GM19239 (cell line): ENCODE results near the gene C10orf71.

ENCODE experiments used
- DNase-seq: peaks from one replicate; pipeline ENCODE4 v3.0.0; 2011; ENCODE audit warnings: low spot score; ENCODE audit not compliant: insufficient read length
- FAIRE-seq: peaks from 2 replicates; lab custom pipeline; 2011; peaks lifted over from hg19 to GRCh38; lab: Jason Lieb, UNC

The C10orf71 gene

GRCh38 chr10:49328401-49329145 lies 29.6 kb downstream of the C10orf71 start:
- DNase-seq = no peak
- FAIRE-seq = no peak

GRCh38 chr10:49329146-49329505 lies 30.2 kb downstream of the C10orf71 start:
- FAIRE-seq = no peak
- DNase-seq = no peak

GRCh38 chr10:49330127-49330665 lies 31.2 kb downstream of the C10orf71 start:
- DNase-seq (no peak), FAIRE-seq (no peak)

- DNase-seq = no peak
- no peak for FAIRE-seq
These were observed 32.5 kb downstream of the C10orf71 start for GRCh38 chr10:49331431-49331830.

GRCh38 chr10:49332333-49332732 lies 33.4 kb downstream of the C10orf71 start:
- no peak for DNase-seq
- no peak for FAIRE-seq

GRCh38 chr10:49332768-49333167 lies 33.8 kb downstream of the C10orf71 start:
- DNase-seq (no peak), FAIRE-seq (no peak)

- FAIRE-seq (no peak), DNase-seq (no peak)
These were observed 34.2 kb downstream of the C10orf71 start for GRCh38 chr10:49333192-49333591.

- FAIRE-seq (no peak), DNase-seq (no peak)
These were observed 36.0 kb downstream of the C10orf71 start for GRCh38 chr10:49334964-49335363.

GRCh38 chr10:49335364-49335972 lies 36.5 kb downstream of the C10orf71 start:
- DNase-seq = no peak
- FAIRE-seq = no peak

- no peak for FAIRE-seq
- no peak for DNase-seq
These were observed 39.6 kb downstream of the C10orf71 start for GRCh38 chr10:49338604-49339003.

GRCh38 chr10:49344840-49345239 lies 45.9 kb downstream of the C10orf71 start:
- FAIRE-seq = no peak
- no peak for DNase-seq

GRCh38 chr10:49347342-49347741 lies 48.4 kb downstream of the C10orf71 start:
- FAIRE-seq = no peak
- DNase-seq = no peak

- DNase-seq = no peak
These were observed 48.9 kb downstream of the C10orf71 start for GRCh38 chr10:49347827-49348226.

GRCh38 chr10:49348593-49348992 lies 49.6 kb downstream of the C10orf71 start:
- FAIRE-seq (no peak), DNase-seq (no peak)

More at GRCh38 chr10:49347827-49348226, 48.9 kb downstream of the C10orf71 start:
- FAIRE-seq = no peak

GRCh38 chr10:49349390-49349789 lies 50.4 kb downstream of the C10orf71 start:
- no peak for DNase-seq
- no peak for FAIRE-seq

- DNase-seq (no peak), FAIRE-seq (no peak)
These were observed 51.2 kb downstream of the C10orf71 start for GRCh38 chr10:49350138-49350537.

- FAIRE-seq (no peak), DNase-seq (no peak)
These were observed 52.0 kb downstream of the C10orf71 start for GRCh38 chr10:49350846-49351532.

- DNase-seq (no peak), FAIRE-seq (no peak)
These were observed 52.7 kb downstream of the C10orf71 start for GRCh38 chr10:49351669-49352068.

GRCh38 chr10:49352323-49352722 lies 53.4 kb downstream of the C10orf71 start:
- FAIRE-seq (no peak), DNase-seq (no peak)

- FAIRE-seq (no peak), DNase-seq (no peak)
These were observed 54.3 kb downstream of the C10orf71 start for GRCh38 chr10:49353026-49353894.
